Measurements from ENCODE around the gene HNRNPAB.
"Not testable (repeated sequence)": the region's sequence is repeated elsewhere in the genome, so short reads cannot be mapped to it uniquely, and the experiment has no call there.

The HNRNPAB gene

DNA sequence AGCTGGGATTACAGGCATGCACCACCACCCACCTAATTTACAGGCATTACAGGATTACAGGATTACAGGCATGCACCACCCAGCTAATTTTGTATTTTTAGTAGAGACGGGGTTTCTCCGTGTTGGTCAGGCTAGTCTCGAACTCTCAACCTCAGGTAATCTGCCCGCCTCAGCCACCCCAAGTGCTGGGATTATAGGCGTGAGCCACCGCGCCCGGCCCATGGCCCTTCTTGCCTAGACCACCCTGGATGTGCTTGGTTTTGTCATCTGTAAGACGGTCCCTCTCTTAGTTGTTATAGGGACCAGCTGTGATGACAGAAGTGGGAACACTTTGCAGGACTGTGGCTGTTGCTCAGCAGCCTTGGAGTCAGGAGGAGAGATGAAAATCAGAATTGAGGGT, 31.8 kb downstream of the HNRNPAB start:
- Mint-ChIP-seq H3K4me3 (no peak overlapping the region), H3K36me3 (ENCODE audit: low read depth) (peaks cover 9% of the 10 kb centered on the region), H3K27me3 (no peaks in the 10 kb centered on the region), H3K4me1 (ENCODE audit: low read depth) (peaks cover 47% of the 10 kb centered on the region), H3K9me3 (no peaks in the 10 kb centered on the region), H3K27ac (no peak overlapping the region)
- no peak for DNase-seq

DNA sequence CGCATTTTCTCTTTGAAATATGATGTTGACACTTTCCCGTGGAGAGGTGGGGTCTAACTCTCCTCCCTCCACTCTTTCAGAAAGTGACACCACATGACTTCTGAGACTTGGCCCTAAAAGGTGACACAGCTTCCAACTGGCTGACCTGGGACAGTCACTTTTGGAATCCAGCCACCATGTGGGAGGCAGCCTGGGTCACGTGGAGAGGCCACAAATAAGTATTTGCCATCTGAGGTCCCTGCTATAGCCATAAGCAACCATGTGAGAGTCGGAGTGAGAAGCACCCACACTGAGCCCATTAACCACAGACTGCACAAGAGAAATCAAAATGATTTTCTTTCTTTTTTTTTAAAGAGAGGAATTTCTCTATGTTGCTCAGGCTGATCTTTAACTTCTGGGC, 32.3 kb downstream of the HNRNPAB start:
- H3K27me3 Mint-ChIP-seq, result no peaks in the 10 kb centered on the region
- H3K4me1 Mint-ChIP-seq (ENCODE audit: low read depth), result peaks cover 47% of the 10 kb centered on the region
- no peak overlapping the region for H3K4me3 Mint-ChIP-seq
- peaks cover 3% of the 10 kb centered on the region for H3K36me3 Mint-ChIP-seq (ENCODE audit: low read depth)
- no peaks in the 10 kb centered on the region for H3K9me3 Mint-ChIP-seq
- H3K27ac Mint-ChIP-seq, result no peak overlapping the region
- no peak for DNase-seq

DNA sequence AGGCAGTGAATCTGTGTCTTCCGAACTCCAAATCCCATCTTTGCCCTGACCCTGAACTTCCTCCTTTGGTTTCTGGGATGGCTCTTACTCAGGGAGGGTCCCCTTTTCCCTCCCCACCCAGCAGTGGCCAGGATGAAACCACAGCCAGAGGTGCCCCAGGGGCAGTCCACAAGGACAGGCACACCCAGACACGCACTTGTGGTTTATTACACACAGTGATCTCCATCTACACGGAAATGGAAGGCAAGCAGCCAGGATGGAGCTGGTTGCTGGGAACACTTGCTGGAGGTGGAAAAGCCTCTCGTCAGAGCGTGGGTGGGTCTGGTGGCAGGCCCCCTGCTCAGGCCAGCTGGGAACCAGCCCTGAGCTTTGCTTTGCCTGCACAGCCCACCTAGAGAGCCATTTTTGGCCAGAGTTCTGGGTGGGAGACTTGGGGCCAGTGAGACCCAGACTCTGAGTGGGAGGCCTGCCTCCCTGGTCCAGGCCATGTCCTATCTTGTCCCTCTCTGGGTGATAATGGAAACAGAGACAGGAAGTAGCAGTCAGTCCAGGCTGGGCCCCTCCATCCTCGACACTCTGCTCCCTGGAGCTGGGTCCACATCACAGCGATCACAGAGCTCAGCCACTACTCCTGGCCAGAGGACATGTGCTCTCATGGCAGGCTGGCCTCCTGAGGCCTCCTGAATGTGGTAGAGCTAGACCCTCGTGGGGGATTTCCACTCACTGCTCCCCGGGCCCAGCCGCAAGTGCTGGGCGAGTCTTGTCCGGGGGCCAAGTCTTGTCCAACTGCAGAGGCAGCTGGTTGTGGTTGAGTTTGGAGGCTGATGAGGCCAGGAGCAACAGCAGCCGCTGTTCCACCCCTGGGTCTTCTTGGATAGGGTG, 33.3 kb downstream of the HNRNPAB start:
- no peaks in the 10 kb centered on the region for H3K36me3 Mint-ChIP-seq (ENCODE audit: low read depth)
- H3K27ac Mint-ChIP-seq, result peak overlapping the region; percentile 63
- no peaks in the 10 kb centered on the region for H3K27me3 Mint-ChIP-seq
- no peak overlapping the region for H3K4me3 Mint-ChIP-seq
- no peak for DNase-seq
- peaks cover 49% of the 10 kb centered on the region for H3K4me1 Mint-ChIP-seq (ENCODE audit: low read depth)
- no peaks in the 10 kb centered on the region for H3K9me3 Mint-ChIP-seq

DNA sequence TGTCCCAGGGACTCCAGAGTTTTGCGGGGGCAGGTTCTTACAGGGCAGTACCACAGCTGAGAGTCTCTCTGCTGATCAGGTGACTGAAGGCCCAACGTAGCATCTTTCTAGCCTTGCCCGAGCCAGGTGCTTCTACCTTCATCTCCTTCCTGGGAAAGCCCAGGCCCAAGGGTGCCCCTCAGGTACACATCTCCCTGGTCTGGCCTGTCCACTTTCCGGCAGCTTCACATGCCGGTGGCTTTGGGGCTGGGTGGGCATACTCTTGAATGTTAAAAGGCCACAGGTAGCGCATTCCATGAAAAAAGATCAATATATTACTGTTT, 33.9 kb downstream of the HNRNPAB start:
- Mint-ChIP-seq H3K36me3 (ENCODE audit: low read depth) (no peaks in the 10 kb centered on the region), H3K27ac (peak overlapping the region; percentile 63), H3K4me1 (ENCODE audit: low read depth) (peaks cover 45% of the 10 kb centered on the region), H3K27me3 (no peaks in the 10 kb centered on the region), H3K9me3 (no peaks in the 10 kb centered on the region), H3K4me3 (no peak overlapping the region)
- no peak for DNase-seq

DNA sequence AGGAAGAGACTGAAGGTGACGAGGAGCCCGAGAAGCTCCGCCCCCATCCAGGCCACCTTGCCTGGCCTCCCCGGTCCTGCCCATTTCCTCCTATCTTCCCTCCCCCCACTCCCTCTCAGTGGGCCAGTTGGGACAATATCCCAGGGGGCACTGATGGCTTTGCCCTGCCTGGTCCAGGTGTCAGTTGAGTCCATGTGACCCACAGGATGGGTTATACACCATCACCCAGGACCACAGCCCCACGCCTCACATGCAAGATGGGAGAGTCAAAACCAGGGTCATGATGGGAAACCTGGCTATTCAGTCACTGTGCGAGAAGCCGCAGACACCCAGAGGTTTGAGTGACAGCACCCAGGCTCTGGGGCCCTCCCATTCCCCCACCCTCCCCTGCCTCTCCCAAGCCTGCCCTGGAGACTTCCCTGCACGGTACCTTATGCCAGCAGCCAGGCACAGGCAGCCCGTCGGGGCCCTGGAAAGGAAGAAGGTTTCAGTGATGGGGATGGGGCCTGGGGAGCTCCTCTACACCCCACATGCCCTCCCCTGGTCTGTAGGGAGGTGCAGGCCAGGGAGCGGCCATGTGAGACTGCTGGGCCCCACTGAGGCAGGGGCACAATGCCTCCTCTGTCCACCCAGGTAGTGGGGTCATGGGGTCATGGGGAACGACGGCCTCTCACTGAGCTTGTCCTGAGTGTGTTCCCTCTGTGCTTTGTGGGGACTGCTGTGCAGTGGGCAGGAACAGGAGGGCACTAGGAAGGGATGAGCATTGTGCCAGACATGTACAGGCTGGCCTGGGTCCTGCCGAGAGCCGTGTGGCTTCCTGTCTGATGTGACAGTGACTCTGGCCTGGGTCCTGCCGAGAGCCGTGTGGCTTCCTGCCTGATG, 34.6 kb downstream of the HNRNPAB start:
- H3K36me3 Mint-ChIP-seq (ENCODE audit: low read depth), result no peaks in the 10 kb centered on the region
- no peaks in the 10 kb centered on the region for H3K27me3 Mint-ChIP-seq
- no peak overlapping the region for H3K4me3 Mint-ChIP-seq
- no peak for DNase-seq
- H3K4me1 Mint-ChIP-seq (ENCODE audit: low read depth), result peaks cover 45% of the 10 kb centered on the region
- H3K27ac Mint-ChIP-seq, result peak overlapping the region; percentile 80
- H3K9me3 Mint-ChIP-seq, result no peaks in the 10 kb centered on the region

DNA sequence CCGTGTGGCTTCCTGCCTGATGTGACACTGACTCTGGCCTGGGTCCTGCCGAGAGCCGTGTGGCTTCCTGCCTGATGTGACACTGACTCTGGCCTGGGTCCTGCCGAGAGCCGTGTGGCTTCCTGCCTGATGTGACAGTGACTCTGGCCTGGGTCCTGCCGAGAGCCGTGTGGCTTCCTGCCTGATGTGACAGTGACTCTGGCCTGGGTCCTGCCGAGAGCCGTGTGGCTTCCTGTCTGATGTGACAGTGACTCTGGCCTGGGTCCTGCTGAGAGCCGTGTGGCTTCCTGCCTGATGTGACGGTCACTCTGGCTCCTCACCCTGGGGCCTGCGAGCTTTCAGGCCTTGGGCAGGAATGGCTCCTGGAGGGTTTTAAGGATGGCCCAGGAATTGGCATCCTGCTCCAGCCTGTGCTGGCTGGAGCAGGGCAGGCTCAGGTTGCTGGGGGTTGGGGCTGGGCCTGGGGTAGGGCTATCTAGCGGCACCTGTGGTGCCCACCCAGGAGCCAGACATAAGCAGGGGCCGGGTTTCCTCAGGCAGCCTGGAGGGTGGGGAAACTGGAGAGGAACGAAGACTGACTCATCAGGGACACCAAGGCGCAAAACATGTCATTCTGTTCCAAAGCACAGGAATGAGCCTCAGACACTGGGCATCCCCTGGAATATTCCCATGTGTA, 35.4 kb downstream of the HNRNPAB start:
- not testable (repeated sequence) for H3K9me3 Mint-ChIP-seq; H3K27me3 Mint-ChIP-seq; H3K4me3 Mint-ChIP-seq; DNase-seq; H3K36me3 Mint-ChIP-seq (ENCODE audit: low read depth)
- peak overlapping the region; percentile 81 for H3K27ac Mint-ChIP-seq
- H3K4me1 Mint-ChIP-seq (ENCODE audit: low read depth), result peaks cover 45% of the 10 kb centered on the region

DNA sequence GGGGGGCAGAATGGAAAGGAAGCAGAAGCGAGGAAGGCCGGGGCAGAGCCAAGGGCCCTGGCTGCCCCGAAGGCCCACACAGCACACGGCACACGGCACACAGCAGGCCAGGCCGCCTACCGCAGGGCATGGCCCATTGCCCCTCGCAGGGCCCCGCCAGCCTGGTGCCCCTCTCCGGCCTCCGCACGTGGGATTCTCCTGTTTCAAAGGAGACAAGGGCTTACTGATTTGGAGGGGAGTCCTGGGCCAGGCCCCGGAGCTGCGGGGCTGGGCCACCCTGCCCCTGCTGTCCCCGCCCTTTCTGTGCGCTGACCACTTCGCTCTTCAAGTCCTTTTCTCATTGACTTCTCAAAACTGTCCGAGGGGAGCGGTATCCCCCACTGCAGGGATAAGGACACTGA, 36.0 kb downstream of the HNRNPAB start:
- H3K4me3 Mint-ChIP-seq, result no peak overlapping the region
- H3K4me1 Mint-ChIP-seq (ENCODE audit: low read depth), result peaks cover 41% of the 10 kb centered on the region
- no peak for DNase-seq
- H3K27ac Mint-ChIP-seq, result peak overlapping the region; percentile 87
- no peaks in the 10 kb centered on the region for H3K27me3 Mint-ChIP-seq
- no peaks in the 10 kb centered on the region for H3K36me3 Mint-ChIP-seq (ENCODE audit: low read depth)
- no peaks in the 10 kb centered on the region for H3K9me3 Mint-ChIP-seq

DNA sequence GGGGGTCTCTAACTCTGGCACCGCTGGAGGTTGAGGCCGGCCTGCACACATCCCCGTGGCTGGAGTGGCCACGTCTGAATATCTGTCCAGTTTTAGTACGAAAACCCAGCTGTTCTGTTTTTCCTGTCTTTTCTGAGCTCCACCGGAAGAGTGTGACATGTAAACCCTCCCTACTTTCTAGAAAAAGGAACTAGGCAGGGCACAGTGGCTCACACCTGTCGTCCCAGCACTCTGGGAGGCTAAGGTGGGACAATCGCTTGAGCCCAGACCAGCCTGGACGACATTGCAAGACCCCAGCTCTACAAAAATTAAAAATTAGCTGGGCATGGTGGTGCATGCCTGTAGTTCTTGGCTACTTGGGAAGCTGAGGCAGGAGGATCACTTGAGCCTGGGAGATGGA, 36.4 kb downstream of the HNRNPAB start:
- no peaks in the 10 kb centered on the region for H3K27me3 Mint-ChIP-seq
- H3K27ac Mint-ChIP-seq, result peak overlapping the region; percentile 87
- peaks cover 41% of the 10 kb centered on the region for H3K4me1 Mint-ChIP-seq (ENCODE audit: low read depth)
- H3K4me3 Mint-ChIP-seq, result peak overlapping the region; percentile 60
- H3K9me3 Mint-ChIP-seq, result no peaks in the 10 kb centered on the region
- peak; percentile 46 for DNase-seq
- no peaks in the 10 kb centered on the region for H3K36me3 Mint-ChIP-seq (ENCODE audit: low read depth)

DNA sequence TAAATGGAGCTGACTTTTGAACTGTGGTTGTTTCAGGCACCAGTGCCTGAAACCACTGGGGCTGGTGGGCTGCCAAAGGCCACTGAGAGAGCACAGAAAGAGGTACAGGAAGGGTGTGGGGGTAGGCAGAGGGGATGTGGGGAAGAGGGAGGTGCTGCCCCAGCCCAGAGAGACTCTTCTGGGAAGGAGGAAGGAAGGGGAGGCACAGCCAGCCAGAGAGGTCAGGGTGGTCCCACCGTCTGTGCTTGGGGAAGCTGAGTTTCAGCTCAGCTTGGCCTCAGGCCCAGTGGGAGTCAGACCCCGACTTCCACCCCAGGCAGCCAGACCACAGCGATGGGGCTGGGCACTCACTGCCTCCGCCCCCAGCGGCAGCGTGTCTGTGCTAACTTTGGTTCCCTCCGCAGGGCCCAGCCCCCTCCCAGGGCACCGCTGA, 36.9 kb downstream of the HNRNPAB start:
- Mint-ChIP-seq H3K27ac (peak overlapping the region; percentile 83), H3K9me3 (no peaks in the 10 kb centered on the region), H3K27me3 (no peaks in the 10 kb centered on the region), H3K36me3 (ENCODE audit: low read depth) (no peaks in the 10 kb centered on the region), H3K4me3 (peak overlapping the region; percentile 60), H3K4me1 (ENCODE audit: low read depth) (peaks cover 41% of the 10 kb centered on the region)
- no peak for DNase-seq

DNA sequence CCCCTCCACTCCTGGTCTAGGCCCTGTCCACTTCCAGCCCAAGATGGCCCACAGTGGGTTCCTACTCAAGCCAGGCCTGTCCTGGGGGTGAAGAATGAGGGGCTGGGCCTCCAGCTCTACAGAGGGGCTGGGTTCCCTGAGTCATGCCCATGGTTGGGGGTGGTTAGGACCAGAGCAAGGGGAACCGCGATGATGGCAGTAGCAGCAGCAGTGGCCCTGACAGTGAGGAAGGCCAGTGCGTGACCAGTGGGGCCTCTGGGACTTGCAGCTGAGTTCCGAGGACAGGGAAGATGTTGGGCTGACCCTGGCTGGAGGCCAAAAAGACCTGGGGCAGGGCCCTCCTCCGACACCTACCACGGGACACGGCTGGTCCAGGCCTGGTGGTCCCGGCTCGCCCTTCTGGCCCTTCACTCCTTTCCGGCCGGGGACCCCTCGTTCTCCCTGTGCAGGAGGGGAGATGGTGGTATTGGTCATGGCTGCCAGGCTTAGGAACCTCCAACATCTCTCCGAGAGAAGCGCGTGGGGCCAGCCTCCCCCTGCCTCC, 37.4 kb downstream of the HNRNPAB start:
- Mint-ChIP-seq H3K27me3 (no peaks in the 10 kb centered on the region), H3K36me3 (ENCODE audit: low read depth) (no peaks in the 10 kb centered on the region), H3K4me3 (no peak overlapping the region), H3K27ac (peak overlapping the region; percentile 83), H3K4me1 (ENCODE audit: low read depth) (peaks cover 36% of the 10 kb centered on the region), H3K9me3 (no peaks in the 10 kb centered on the region)
- no peak for DNase-seq

DNA sequence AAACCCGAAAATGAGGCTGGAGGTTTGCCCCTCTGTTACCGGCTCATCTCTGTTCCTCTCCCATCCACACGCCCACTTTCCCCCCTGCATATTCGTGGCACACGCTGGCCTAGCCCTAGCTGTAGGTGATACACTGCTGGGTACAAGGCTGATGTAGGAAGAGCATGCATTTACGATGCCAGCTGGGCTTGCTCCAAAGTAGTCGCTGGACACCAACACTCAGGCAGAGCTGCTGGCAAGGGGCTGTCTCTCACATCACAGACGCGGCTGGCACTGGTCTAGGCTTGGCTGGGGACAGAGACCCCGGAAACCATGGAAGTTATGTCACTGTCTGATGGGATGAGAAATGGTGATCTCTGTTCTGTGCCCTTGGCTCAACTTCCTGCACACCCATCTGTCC, 38.1 kb downstream of the HNRNPAB start:
- no peaks in the 10 kb centered on the region for H3K27me3 Mint-ChIP-seq
- DNase-seq, result no peak
- no peaks in the 10 kb centered on the region for H3K9me3 Mint-ChIP-seq
- no peak overlapping the region for H3K27ac Mint-ChIP-seq
- H3K4me1 Mint-ChIP-seq (ENCODE audit: low read depth), result peaks cover 32% of the 10 kb centered on the region
- H3K4me3 Mint-ChIP-seq, result no peak overlapping the region
- no peaks in the 10 kb centered on the region for H3K36me3 Mint-ChIP-seq (ENCODE audit: low read depth)

DNA sequence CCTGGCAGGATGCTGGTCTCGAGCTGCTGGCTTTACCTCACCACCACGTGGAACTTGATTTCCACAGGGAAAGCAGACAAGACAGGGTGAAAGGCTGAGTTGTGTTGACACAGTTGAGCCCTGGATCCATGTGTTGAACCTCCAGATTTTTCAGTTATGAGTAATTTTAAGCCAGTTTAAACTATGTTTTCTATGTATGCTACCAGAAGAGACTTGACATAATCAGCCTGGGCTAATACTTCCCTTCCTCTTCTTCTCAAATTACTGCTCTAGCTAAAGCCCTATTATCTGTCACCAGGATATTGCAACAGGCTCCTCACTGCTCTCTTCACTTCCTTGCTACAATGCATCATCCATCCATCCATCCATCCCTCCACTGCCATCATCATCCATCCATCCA, 40.2 kb downstream of the HNRNPAB start:
- no peak for DNase-seq
- H3K27ac Mint-ChIP-seq, result no peak overlapping the region
- no peaks in the 10 kb centered on the region for H3K9me3 Mint-ChIP-seq
- no peaks in the 10 kb centered on the region for H3K36me3 Mint-ChIP-seq (ENCODE audit: low read depth)
- peaks cover 32% of the 10 kb centered on the region for H3K4me1 Mint-ChIP-seq (ENCODE audit: low read depth)
- no peak overlapping the region for H3K4me3 Mint-ChIP-seq
- no peaks in the 10 kb centered on the region for H3K27me3 Mint-ChIP-seq

DNA sequence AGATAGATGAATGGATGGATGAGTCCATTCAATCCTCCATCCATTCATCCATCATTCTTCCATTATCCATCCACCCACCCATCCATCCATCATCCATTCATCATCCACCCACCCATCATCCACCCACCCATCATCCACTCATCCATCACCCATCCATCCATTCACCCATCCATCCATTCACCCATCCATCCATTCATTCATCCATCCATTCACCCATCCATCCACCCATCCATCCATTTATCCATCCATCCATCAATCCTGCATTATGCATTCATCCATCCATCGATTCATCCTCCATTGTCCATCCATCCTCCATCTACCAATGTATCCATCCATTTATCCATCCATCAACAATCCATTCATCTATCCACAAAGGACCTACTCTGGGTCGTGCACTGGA, 41.1 kb downstream of the HNRNPAB start:
- Mint-ChIP-seq H3K4me3 (no peak overlapping the region), H3K4me1 (ENCODE audit: low read depth) (peaks cover 34% of the 10 kb centered on the region), H3K9me3 (no peaks in the 10 kb centered on the region), H3K27ac (no peak overlapping the region), H3K36me3 (ENCODE audit: low read depth) (no peaks in the 10 kb centered on the region), H3K27me3 (no peaks in the 10 kb centered on the region)
- DNase-seq, result no peak

DNA sequence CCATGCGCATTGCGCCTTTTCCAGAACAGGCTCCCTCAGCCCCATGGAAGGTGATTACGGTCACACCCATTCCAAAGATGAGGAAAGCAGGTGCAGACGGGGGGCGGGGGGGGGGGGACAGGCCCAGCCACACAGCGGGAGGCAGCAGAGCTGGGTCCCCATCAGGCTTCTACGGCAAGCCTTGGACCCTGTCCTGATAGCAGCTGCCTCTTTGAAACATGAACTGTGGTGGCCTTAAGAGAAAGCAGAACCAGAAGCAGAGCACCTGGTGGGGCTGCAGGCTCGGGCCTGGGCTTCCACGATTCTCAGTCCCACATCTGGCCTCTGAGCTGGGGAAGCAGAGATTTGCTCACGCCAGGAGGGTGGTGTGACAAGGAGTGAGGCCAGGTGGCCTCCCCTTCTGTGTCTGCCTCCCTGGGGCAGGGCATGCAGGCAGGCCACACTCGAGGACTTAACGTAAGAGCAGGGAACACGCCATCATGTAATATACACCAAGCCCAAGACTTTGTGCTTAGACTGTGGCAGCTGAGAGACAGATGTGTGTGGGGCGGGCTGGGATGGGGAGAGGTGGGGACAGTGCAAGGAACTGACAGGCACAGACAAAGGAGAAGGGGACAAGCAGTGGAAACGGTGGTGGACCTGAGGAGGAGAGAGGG, 42.4 kb downstream of the HNRNPAB start:
- H3K4me3 Mint-ChIP-seq, result no peak overlapping the region
- no peaks in the 10 kb centered on the region for H3K27me3 Mint-ChIP-seq
- H3K4me1 Mint-ChIP-seq (ENCODE audit: low read depth), result peaks cover 23% of the 10 kb centered on the region
- no peak for DNase-seq
- H3K27ac Mint-ChIP-seq, result no peak overlapping the region
- no peaks in the 10 kb centered on the region for H3K9me3 Mint-ChIP-seq
- no peaks in the 10 kb centered on the region for H3K36me3 Mint-ChIP-seq (ENCODE audit: low read depth)

All from activated T-cell treated with anti-CD3 and anti-CD28 coated beads, Interleukin-2, amount 50 U/mL, for 24 hours (primary cell).